Liver (tissue), 9 donors: ENCODE measurements around the gene TMEM94. TPM values are rescaled to one million over a fixed set of nuclear protein-coding genes. Genes with fewer than 3 reads are reported as not detected.

Experiments used
- DNase-seq: peaks from one replicate; pipeline ENCODE4 v3.0.0-alpha.2; 2017; ENCODE audit warnings: low spot score
- H3K27ac ChIP-seq, 2 donors: one replicate each; pipeline ENCODE4 v1.7.0; 2013; ENCODE audit warnings: inconsistent platforms in 2 of 2, low read length in 2 of 2, control low read depth in 1 of 2, low read depth in 1 of 2, mild to moderate bottlenecking in 1 of 2
- H3K27me3 ChIP-seq, 4 donors: one replicate each; pipeline versions ENCODE4 v1.6.1 to v1.7.0; 2013; ENCODE audit warnings: low read length in 3 of 4, inconsistent platforms in 1 of 4, mild to moderate bottlenecking in 1 of 4, moderate library complexity in 1 of 4; ENCODE audit not compliant: control insufficient read depth in 4 of 4, insufficient read depth in 4 of 4
- H3K36me3 ChIP-seq, 4 donors: one replicate each; pipeline versions ENCODE4 v1.6.1 to v1.7.0; 2013; ENCODE audit warnings: low read length in 3 of 4, mild to moderate bottlenecking in 3 of 4, low read depth in 1 of 4, moderate library complexity in 1 of 4; ENCODE audit not compliant: control insufficient read depth in 4 of 4, insufficient read depth in 3 of 4
- H3K4me1 ChIP-seq, 4 donors: one replicate each; pipeline versions ENCODE4 v1.6.1 to v1.7.0; 2013; ENCODE audit warnings: low read length in 3 of 4, mild to moderate bottlenecking in 3 of 4, moderate library complexity in 1 of 4; ENCODE audit not compliant: control insufficient read depth in 4 of 4, insufficient read depth in 4 of 4
- H3K4me3 ChIP-seq, 3 donors: one replicate each; pipeline versions ENCODE4 v1.6.1 to v1.7.0; 2013; ENCODE audit warnings: low read length in 3 of 3, control low read depth in 1 of 3, low read depth in 1 of 3, mild to moderate bottlenecking in 1 of 3
- H3K9ac ChIP-seq, 2 donors: one replicate each; pipeline ENCODE4 v1.7.0; 2013; ENCODE audit warnings: low read length in 2 of 2, mild to moderate bottlenecking in 2 of 2, moderate library complexity in 2 of 2, control low read depth in 1 of 2, low read depth in 1 of 2
- H3K9me3 ChIP-seq, 4 donors: one replicate each; pipeline versions ENCODE4 v1.6.1 to v1.7.0; 2013; ENCODE audit warnings: low read length in 3 of 4; ENCODE audit not compliant: control insufficient read depth in 4 of 4
- ATF3 ChIP-seq: IDR thresholded peaks from 2 replicates; pipeline ENCODE4 v1.6.1; 2016; ENCODE audit warnings: antibody characterized with exemption
- CTCF ChIP-seq: fragments of 150-350 bp; IDR thresholded peaks from 2 replicates; pipeline ENCODE4 v1.5.1; 2017; ENCODE audit warnings: improper control_type of control experiment, low read depth, low read length; ENCODE audit not compliant: missing input control
- EGR1 ChIP-seq, 2 donors: IDR thresholded peaks; 2 replicates each; pipeline ENCODE4 v1.6.1; 2016 to 2018; ENCODE audit warnings: antibody characterized with exemption in 2 of 2, low read depth in 2 of 2
- FOXA1 ChIP-seq: IDR thresholded peaks from 2 replicates; pipeline ENCODE4 v1.6.1; 2016; ENCODE audit warnings: antibody characterized with exemption
- FOXA2 ChIP-seq: IDR thresholded peaks from 2 replicates; pipeline ENCODE4 v1.6.1; 2016; ENCODE audit warnings: antibody characterized with exemption
- HNF4A ChIP-seq, 2 donors: conservative IDR thresholded peaks; 2 replicates each; pipeline ENCODE4 v1.6.1; 2016; ENCODE audit warnings: antibody characterized with exemption in 2 of 2, mild to moderate bottlenecking in 2 of 2
- HNF4G ChIP-seq: IDR thresholded peaks from 2 replicates; pipeline ENCODE4 v1.6.1; 2016; ENCODE audit warnings: antibody characterized with exemption
- JUND ChIP-seq, 2 donors: IDR thresholded peaks; 2 replicates each; pipeline ENCODE4 v1.6.1; 2016; ENCODE audit warnings: antibody characterized with exemption in 2 of 2
- MAX ChIP-seq: IDR thresholded peaks from 2 replicates; pipeline ENCODE4 v1.6.1; 2016; ENCODE audit warnings: antibody characterized with exemption
- NR2F2 ChIP-seq: IDR thresholded peaks from 2 replicates; pipeline ENCODE4 v1.6.1; 2016; ENCODE audit warnings: antibody characterized with exemption
- RAD21 ChIP-seq, 2 donors: IDR thresholded peaks; 2 replicates each; pipeline ENCODE4 v1.6.1; 2016; ENCODE audit warnings: antibody characterized with exemption in 2 of 2, mild to moderate bottlenecking in 2 of 2
- REST ChIP-seq: IDR thresholded peaks from 2 replicates; pipeline ENCODE4 v1.6.1; 2016; ENCODE audit warnings: antibody characterized with exemption, mild to moderate bottlenecking
- RXRA ChIP-seq, 2 donors: IDR thresholded peaks; 2 replicates each; pipeline ENCODE4 v1.6.1; 2017 to 2018; ENCODE audit warnings: antibody characterized with exemption in 2 of 2, mild to moderate bottlenecking in 1 of 2
- TAF1 ChIP-seq: conservative IDR thresholded peaks from 2 replicates; pipeline ENCODE4 v1.6.1; 2016; ENCODE audit warnings: antibody characterized with exemption, mild to moderate bottlenecking
- YY1 ChIP-seq: IDR thresholded peaks from 2 replicates; pipeline ENCODE4 v1.6.1; 2016; ENCODE audit warnings: antibody characterized with exemption, mild to moderate bottlenecking
- WGBS: extraction: QIAGEN DNeasy Blood & Tissue Kit; methylation state at CpG from one replicate; pipeline ENCODE4 v1.1.7; 2013; 5-methylcytosine and 5-hydroxymethylcytosine counted together
- polyA plus RNA-seq, 2 donors: library from polyadenylated mRNA; stranded (reverse) in 1 of 2; unstranded in 1 of 2; fragments of 200-250 nt in 1 of 2; fragments of >200 nt in 1 of 2; fragmentation: Nextera tagmentation in 1 of 2; extraction: Ambion mirVana in 1 of 2; gene quantifications; one replicate each; pipeline versions ENCODE4 v1.2.1 to v1.2.3, GENCODE V29; 2013 to 2015
- total RNA-seq, 2 donors: library from RNA; depleted of rRNA; stranded (reverse); fragments of >200 nt; gene quantifications; one replicate each; pipeline ENCODE4 v1.2.3, GENCODE V29; 2014
- donor health status: healthy.
- donor health status: healthy.
- donor health status: healthy.
- donor health status: healthy.
- donor health status: healthy.

Gene TMEM94
- total and polyA plus RNA-seq, 4 donors: 15.6 to 31.0 (median 20.1) TPM

- TF ChIP-seq ATF3 (no peak), REST (no peak), HNF4G (no peak)
Observed at GRCh38 chr17:75472119-75472518, 15.7 kb downstream of the TMEM94 start (continued).

GRCh38 chr17:75473246-75473645 lies 16.8 kb downstream of the TMEM94 start:
- Histone ChIP-seq H3K27me3 (no peaks in the 10 kb centered on the region), H3K4me3 (no peak overlapping the region), H3K9me3 (no peaks in the 10 kb centered on the region), H3K36me3 (peaks cover 0 to 7% (median 3%) of the 10 kb centered on the region in 4 donors), H3K4me1 (peaks cover 0 to 20% (median 10%) of the 10 kb centered on the region in 4 donors), H3K27ac (no peak overlapping the region), H3K9ac (no peak overlapping the region)
- no peak for TF ChIP-seq RXRA (IDR thresholded peaks at IDR 0.05)
- TF ChIP-seq CTCF: no peak
- no peak for TF ChIP-seq FOXA1
- TF ChIP-seq HNF4A (conservative IDR thresholded peaks at IDR 0.05): no peak
- no peak for TF ChIP-seq EGR1 (IDR thresholded peaks at IDR 0.05; ENCODE audit: low read depth in 2 of 2)
- no peak for TF ChIP-seq REST
- TF ChIP-seq JUND (IDR thresholded peaks at IDR 0.05): no peak
- no peak for TF ChIP-seq HNF4G
- TF ChIP-seq ATF3: no peak
- no peak for TF ChIP-seq NR2F2
- TF ChIP-seq YY1: no peak
- TF ChIP-seq RAD21 (IDR thresholded peaks at IDR 0.05): no peak
- TF ChIP-seq FOXA2: no peak
- no peak for TF ChIP-seq TAF1
- no peak for TF ChIP-seq MAX
- 95% methylated on average over 2 of the region's 2 CpGs for WGBS
- no peak for DNase-seq
